Astrocyte of the cerebellum (primary cell): ENCODE data around the gene DENND4A.

Experiments used
- DNase-seq: peaks from one replicate; pipeline ENCODE4 v3.0.0-alpha.2; 2011; ENCODE audit warnings: low read depth
- H3K4me3 ChIP-seq: 2 replicates; pipeline ENCODE4 v1.5.1; 2011; ENCODE audit warnings: mild to moderate bottlenecking, low read depth, low read length, moderate library complexity
- CTCF ChIP-seq: IDR thresholded peaks from 2 replicates; pipeline ENCODE4 v1.5.1; 2012; ENCODE audit warnings: low read length, low read depth, moderate library complexity, mild to moderate bottlenecking; ENCODE audit errors: missing control alignments
- in situ Hi-C: cut with HindIII; loops from 2 replicates; pipeline ENCODE4 v1.10.0; 2017; ENCODE audit warnings: low sequenced_read_pairs

Gene DENND4A

GRCh38 chr15:65777053-65777452, 15.0 kb downstream of the DENND4A start:
- no peak for DNase-seq
- H3K4me3 ChIP-seq, result no peak overlapping the region
- TF ChIP-seq CTCF, result no peak
- in situ Hi-C loops, result no loop called here

GRCh38 chr15:65773386-65774111, 18.5 kb downstream of the DENND4A start:
- no peak for DNase-seq
- no peak for TF ChIP-seq CTCF
- in situ Hi-C loops, result no loop called here
- no peak overlapping the region for H3K4me3 ChIP-seq

DNA sequence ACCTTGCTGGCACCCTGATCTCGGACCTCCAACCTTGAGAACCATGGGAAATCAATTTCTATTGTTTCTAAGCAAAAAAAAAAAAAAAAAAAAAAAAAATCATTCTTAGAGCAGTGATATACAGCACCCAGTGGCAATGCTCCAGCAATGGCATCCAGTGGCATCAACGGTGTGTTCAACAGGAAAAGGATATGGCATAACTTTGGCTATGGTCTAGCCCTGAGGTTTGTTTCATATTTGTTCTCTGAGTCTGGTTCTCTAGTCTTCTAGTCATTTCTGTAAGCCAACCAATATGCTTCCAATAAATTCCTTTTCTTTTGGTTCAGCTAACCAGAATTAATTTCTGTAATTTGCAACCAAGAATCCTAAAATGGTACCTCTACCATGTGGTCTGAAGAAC, 19.2 kb downstream of the DENND4A start:
- in situ Hi-C loops, result no loop called here
- no peak overlapping the region for H3K4me3 ChIP-seq
- no peak for DNase-seq
- TF ChIP-seq CTCF, result no peak

- DNase-seq, result no peak
- H3K4me3 ChIP-seq, result no peak overlapping the region
- no peak for TF ChIP-seq CTCF
- in situ Hi-C loops, result no loop called here
These were observed 20.2 kb downstream of the DENND4A start for GRCh38 chr15:65771870-65772269.

- in situ Hi-C loops, result no loop called here
- no peak for DNase-seq
- no peak overlapping the region for H3K4me3 ChIP-seq
- no peak for TF ChIP-seq CTCF
These were observed 22.6 kb downstream of the DENND4A start for GRCh38 chr15:65769482-65769881.

DNA sequence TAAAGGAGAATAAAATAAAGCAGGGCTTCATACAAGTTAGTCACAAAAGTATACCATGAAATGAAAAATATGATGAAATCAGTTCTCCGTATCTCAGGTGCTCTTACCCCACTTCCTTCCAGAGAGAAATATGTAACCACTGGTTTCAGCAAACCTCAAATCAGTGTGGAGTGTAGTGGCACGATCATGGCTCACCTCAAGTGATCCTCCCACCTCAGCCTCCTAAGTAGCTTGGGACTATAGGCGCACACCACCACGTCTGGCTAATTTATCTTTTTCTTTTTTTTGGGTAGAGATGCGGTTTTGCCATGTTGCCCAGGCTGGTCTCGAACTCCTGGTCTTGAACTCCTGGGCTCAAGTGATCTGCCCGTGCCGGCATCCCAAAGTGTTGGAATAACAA, 24.2 kb downstream of the DENND4A start:
- H3K4me3 ChIP-seq, result no peak overlapping the region
- no peak for TF ChIP-seq CTCF
- in situ Hi-C loops, result no loop called here
- DNase-seq, result no peak
